ENCODE results near the gene KRTAP19-1. TPM values are rescaled to one million over a fixed set of nuclear protein-coding genes. Genes with fewer than 3 reads are reported as not detected.

KRTAP19-1 gene
- polyA plus RNA-seq, 1 donor from 2014 or later = not detected

DNA sequence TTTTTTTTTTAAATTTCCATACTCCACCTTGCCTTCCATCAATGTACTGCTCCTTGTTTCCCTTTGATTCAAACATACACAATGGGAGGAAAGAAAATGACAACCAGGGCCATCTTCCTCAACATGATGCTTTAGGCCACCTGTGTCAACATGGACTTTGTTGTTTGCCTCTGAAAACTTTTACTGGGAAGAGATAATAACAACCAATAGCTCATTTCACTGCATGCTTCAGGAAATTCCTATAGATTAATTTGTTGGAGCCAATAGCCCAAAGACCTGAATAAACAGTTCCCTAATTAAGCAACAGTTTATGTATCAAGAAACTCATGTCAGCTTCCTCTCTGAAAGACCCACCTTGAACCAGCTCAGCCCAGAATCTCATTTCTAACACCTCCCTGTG, 36.9 kb downstream of the KRTAP19-1 start:
- H3K79me2 ChIP-seq (replicated peaks; ENCODE audit: insufficient read depth, low read length) = no peaks in the 10 kb centered on the region
- no peaks in the 10 kb centered on the region for H3K9me2 ChIP-seq (ENCODE audit: insufficient read depth, low read length)
- TF ChIP-seq EZH2 (IDR thresholded peaks at IDR 0.05; ENCODE audit: borderline replicate concordance, insufficient read depth, low read length, poor library complexity, severe bottlenecking) = no peak
- H3K36me3 ChIP-seq (ENCODE audit: insufficient read depth, low read length) = no peaks in the 10 kb centered on the region
- no peaks in the 10 kb centered on the region for H3K27me3 ChIP-seq (ENCODE audit: insufficient read depth, low read depth, low read length)
- H3K9me3 ChIP-seq (ENCODE audit: low read length) = no peaks in the 10 kb centered on the region
- H4K20me1 ChIP-seq (ENCODE audit: insufficient read depth) = no peaks in the 10 kb centered on the region
- H3K4me3 ChIP-seq (ENCODE audit: low read length) = no peak overlapping the region
- H3K4me2 ChIP-seq (ENCODE audit: low read length) = no peak overlapping the region
- no peaks in the 10 kb centered on the region for H3F3A ChIP-seq (ENCODE audit: insufficient read depth, low read length, poor library complexity, severe bottlenecking)
- H2AFZ ChIP-seq (ENCODE audit: low read depth, low read length) = no peak overlapping the region
- no peak overlapping the region for H3K27ac ChIP-seq (ENCODE audit: low read length)
- H3K9ac ChIP-seq (ENCODE audit: low read length) = no peak overlapping the region

DNA sequence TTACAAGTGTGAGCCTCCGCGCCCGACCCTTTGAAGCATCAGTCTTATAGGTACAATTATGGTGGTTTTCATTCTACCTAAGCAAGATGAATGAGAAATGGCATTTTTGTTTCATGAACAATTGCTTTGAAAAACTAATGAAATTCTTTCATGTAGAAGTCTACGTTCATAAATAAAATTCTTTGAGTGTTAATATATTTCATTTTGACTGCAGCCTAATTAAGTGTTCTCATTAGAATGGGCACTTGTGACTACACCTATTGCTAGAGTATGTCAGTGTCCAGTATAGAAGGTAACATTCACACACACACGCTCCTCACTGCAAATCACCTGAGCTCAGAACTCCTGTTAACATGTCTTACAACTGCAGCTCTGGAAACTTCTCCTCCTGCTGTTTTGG, 40.2 kb downstream of the KRTAP19-1 start, which contains the start of gene KRTAP15-1:
KRTAP15-1 (plus strand) TSS at position 301 of the 400 bp plus-strand sequence; CDS start at position 354, 53 bp downstream.
- no peaks in the 10 kb centered on the region for H3K9me2 ChIP-seq (ENCODE audit: insufficient read depth, low read length)
- H4K20me1 ChIP-seq (ENCODE audit: insufficient read depth) = no peaks in the 10 kb centered on the region
- no peak within 1 kb of the TSS for H2AFZ ChIP-seq (ENCODE audit: low read depth, low read length)
- TF ChIP-seq, protein P1, sequence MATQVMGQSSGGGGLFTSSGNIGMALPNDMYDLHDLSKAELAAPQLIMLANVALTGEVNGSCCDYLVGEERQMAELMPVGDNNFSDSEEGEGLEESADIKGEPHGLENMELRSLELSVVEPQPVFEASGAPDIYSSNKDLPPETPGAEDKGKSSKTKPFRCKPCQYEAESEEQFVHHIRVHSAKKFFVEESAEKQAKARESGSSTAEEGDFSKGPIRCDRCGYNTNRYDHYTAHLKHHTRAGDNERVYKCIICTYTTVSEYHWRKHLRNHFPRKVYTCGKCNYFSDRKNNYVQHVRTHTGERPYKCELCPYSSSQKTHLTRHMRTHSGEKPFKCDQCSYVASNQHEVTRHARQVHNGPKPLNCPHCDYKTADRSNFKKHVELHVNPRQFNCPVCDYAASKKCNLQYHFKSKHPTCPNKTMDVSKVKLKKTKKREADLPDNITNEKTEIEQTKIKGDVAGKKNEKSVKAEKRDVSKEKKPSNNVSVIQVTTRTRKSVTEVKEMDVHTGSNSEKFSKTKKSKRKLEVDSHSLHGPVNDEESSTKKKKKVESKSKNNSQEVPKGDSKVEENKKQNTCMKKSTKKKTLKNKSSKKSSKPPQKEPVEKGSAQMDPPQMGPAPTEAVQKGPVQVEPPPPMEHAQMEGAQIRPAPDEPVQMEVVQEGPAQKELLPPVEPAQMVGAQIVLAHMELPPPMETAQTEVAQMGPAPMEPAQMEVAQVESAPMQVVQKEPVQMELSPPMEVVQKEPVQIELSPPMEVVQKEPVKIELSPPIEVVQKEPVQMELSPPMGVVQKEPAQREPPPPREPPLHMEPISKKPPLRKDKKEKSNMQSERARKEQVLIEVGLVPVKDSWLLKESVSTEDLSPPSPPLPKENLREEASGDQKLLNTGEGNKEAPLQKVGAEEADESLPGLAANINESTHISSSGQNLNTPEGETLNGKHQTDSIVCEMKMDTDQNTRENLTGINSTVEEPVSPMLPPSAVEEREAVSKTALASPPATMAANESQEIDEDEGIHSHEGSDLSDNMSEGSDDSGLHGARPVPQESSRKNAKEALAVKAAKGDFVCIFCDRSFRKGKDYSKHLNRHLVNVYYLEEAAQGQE (IDR thresholded peaks at IDR 0.05; ENCODE audit: borderline replicate concordance) = no peak
- TF ChIP-seq, protein P2, sequence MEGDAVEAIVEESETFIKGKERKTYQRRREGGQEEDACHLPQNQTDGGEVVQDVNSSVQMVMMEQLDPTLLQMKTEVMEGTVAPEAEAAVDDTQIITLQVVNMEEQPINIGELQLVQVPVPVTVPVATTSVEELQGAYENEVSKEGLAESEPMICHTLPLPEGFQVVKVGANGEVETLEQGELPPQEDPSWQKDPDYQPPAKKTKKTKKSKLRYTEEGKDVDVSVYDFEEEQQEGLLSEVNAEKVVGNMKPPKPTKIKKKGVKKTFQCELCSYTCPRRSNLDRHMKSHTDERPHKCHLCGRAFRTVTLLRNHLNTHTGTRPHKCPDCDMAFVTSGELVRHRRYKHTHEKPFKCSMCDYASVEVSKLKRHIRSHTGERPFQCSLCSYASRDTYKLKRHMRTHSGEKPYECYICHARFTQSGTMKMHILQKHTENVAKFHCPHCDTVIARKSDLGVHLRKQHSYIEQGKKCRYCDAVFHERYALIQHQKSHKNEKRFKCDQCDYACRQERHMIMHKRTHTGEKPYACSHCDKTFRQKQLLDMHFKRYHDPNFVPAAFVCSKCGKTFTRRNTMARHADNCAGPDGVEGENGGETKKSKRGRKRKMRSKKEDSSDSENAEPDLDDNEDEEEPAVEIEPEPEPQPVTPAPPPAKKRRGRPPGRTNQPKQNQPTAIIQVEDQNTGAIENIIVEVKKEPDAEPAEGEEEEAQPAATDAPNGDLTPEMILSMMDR (IDR thresholded peaks at IDR 0.05; ENCODE audit: poor library complexity, severe bottlenecking) = no peak
- TF ChIP-seq POLR2AphosphoS5 (IDR thresholded peaks at IDR 0.05) = no peak
- TF ChIP-seq RAD21 (conservative IDR thresholded peaks at IDR 0.05) = no peak
- TF ChIP-seq MXI1 (conservative IDR thresholded peaks at IDR 0.05; ENCODE audit: poor library complexity, severe bottlenecking) = no peak
- TF ChIP-seq EZH2 (IDR thresholded peaks at IDR 0.05; ENCODE audit: borderline replicate concordance, insufficient read depth, low read length, poor library complexity, severe bottlenecking) = no peak
- H3K4me2 ChIP-seq (ENCODE audit: low read length) = no peak within 1 kb of the TSS
- H3K9me3 ChIP-seq (ENCODE audit: low read length) = no peaks in the 10 kb centered on the region
- no peak within 1 kb of the TSS for H3K9ac ChIP-seq (ENCODE audit: low read length)
- H3K79me2 ChIP-seq (replicated peaks; ENCODE audit: insufficient read depth, low read length) = no peaks in the 10 kb centered on the region
- no peaks in the 10 kb centered on the region for H3K27me3 ChIP-seq (ENCODE audit: insufficient read depth, low read depth, low read length)
- no peak within 1 kb of the TSS for H3K27ac ChIP-seq (ENCODE audit: low read length)
- no peaks in the 10 kb centered on the region for H3F3A ChIP-seq (ENCODE audit: insufficient read depth, low read length, poor library complexity, severe bottlenecking)
- no peak within 1 kb of the TSS for H3K4me3 ChIP-seq (ENCODE audit: low read length)
- no peaks in the 10 kb centered on the region for H3K36me3 ChIP-seq (ENCODE audit: insufficient read depth, low read length)

DNA sequence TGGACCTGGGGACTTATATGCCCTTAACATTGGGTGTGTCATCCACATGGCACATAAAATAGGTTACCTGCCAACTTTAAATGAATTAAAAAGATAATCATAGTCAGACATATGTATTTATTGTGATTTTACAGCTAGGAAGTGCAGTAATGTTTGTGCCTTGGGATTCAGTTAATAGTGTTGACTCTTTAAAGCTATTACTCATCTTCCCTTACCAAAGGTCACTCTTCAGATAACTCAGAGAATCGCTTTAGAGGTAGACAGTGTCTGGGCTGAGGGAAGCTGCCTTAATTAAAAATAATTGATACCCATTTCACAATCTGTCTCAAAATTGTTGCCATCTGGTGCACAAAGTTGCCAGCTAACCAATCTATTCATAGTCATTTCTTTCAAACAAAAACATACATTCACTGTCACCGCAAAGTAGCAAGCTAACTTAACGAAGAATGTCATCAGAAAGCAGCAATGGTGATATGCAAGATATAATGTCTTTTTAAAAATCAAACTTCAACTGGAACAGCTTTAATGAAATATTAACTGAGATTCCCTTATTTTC, 43.1 kb downstream of the KRTAP19-1 start:
- H3K4me2 ChIP-seq (ENCODE audit: low read length) = no peak overlapping the region
- H3K9me3 ChIP-seq (ENCODE audit: low read length) = no peaks in the 10 kb centered on the region
- H3K9me2 ChIP-seq (ENCODE audit: insufficient read depth, low read length) = no peaks in the 10 kb centered on the region
- no peaks in the 10 kb centered on the region for H3K36me3 ChIP-seq (ENCODE audit: insufficient read depth, low read length)
- TF ChIP-seq RAD21 (conservative IDR thresholded peaks at IDR 0.05) = no peak
- H3K9ac ChIP-seq (ENCODE audit: low read length) = no peak overlapping the region
- H2AFZ ChIP-seq (ENCODE audit: low read depth, low read length) = no peak overlapping the region
- no peaks in the 10 kb centered on the region for H4K20me1 ChIP-seq (ENCODE audit: insufficient read depth)
- H3K4me3 ChIP-seq (ENCODE audit: low read length) = no peak overlapping the region
- no peaks in the 10 kb centered on the region for H3F3A ChIP-seq (ENCODE audit: insufficient read depth, low read length, poor library complexity, severe bottlenecking)
- no peaks in the 10 kb centered on the region for H3K27me3 ChIP-seq (ENCODE audit: insufficient read depth, low read depth, low read length)
- H3K27ac ChIP-seq (ENCODE audit: low read length) = no peak overlapping the region
- H3K79me2 ChIP-seq (replicated peaks; ENCODE audit: insufficient read depth, low read length) = no peaks in the 10 kb centered on the region
